ENCODE measurements around the gene PIGU. TPM values are rescaled to one million over a fixed set of nuclear protein-coding genes. Genes with fewer than 3 reads are reported as not detected.

The PIGU gene
- total and polyA plus RNA-seq, 2 of the 13 experiments (the other 11 are each of a cell fraction or from before 2014, with no cell fraction given), result 45.5 to 231 TPM

DNA sequence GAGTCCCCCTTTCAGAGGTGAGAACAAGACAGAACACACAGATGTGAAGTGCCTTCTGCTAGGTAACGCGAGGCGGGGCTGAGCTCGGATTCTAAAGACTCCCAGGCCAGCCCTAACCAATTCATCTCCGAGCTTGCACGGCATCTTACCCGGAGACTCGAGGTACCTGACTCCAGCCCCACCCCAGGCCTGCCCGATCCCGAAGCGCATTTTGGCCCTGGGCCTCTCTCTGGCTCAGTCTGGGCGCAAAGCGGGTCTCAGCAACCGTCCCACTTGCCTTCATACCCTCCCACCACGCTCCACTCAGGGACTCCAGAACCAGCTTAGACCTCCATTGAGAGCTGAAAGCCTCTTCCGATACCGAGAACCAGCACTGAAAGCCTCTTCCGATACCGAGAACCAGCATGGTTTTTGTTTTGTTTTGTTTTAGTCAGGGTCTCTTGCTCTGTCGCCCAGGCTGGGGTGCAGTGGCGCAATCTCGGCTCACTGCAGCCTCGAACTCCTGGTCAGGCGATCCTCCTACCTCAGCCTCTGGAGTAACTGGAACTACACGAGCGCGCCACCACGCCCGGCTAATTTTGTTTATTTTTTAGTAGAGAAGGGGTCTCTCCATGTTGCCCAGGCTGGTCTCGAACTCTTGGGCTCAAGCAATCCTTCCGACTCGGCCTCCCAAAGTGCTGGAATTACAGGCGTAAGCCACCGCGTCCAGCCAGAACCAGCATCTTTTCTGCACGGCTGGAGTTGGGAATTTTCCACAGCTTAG is 161.2 kb downstream of the PIGU start (continued):
- TF ChIP-seq, protein P1, sequence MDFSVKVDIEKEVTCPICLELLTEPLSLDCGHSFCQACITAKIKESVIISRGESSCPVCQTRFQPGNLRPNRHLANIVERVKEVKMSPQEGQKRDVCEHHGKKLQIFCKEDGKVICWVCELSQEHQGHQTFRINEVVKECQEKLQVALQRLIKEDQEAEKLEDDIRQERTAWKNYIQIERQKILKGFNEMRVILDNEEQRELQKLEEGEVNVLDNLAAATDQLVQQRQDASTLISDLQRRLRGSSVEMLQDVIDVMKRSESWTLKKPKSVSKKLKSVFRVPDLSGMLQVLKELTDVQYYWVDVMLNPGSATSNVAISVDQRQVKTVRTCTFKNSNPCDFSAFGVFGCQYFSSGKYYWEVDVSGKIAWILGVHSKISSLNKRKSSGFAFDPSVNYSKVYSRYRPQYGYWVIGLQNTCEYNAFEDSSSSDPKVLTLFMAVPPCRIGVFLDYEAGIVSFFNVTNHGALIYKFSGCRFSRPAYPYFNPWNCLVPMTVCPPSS (IDR thresholded peaks at IDR 0.05), result no peak
- TF ChIP-seq, protein P2, sequence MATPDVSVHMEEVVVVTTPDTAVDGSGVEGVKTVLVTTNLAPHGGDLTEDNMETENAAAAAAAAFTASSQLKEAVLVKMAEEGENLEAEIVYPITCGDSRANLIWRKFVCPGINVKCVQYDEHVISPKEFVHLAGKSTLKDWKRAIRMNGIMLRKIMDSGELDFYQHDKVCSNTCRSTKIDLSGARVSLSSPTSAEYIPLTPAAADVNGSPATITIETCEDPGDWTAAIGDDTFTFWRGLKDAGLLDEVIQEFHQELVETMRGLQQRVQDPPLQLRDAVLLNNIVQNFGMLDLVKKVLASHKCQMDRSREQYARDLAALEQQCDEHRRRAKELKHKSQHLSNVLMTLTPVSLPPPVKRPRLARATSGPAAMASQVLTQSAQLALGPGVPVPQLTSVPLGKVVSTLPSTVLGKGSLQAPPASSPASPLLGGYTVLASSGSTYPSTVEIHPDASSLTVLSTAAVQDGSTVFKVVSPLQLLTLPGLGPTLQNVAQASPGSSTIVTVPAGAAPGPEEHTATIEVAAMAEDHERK (CRISPR knock-in tag; IDR thresholded peaks at IDR 0.05; ENCODE audit: low read depth), result no peak
- TF ChIP-seq JUN (CRISPR knock-in tag; IDR thresholded peaks at IDR 0.05), result peak; percentile 43; the same call in 1 of the 2 replicates
- no peak for TF ChIP-seq ZNF17 (CRISPR knock-in tag; IDR thresholded peaks at IDR 0.05)
- TF ChIP-seq KLF12 (CRISPR knock-in tag; IDR thresholded peaks at IDR 0.05; ENCODE audit: borderline replicate concordance), result no peak
- no peak for TF ChIP-seq ZMYM4 (CRISPR knock-in tag; IDR thresholded peaks at IDR 0.05)
- no peak; the same call in 1 of the 2 replicates for TF ChIP-seq ZFAT (CRISPR knock-in tag; conservative IDR thresholded peaks at IDR 0.05)
- TF ChIP-seq MBNL3 (CRISPR knock-in tag; conservative IDR thresholded peaks at IDR 0.05), result no peak
- TF ChIP-seq TBL1XR1 (IDR thresholded peaks at IDR 0.05; ENCODE audit: borderline replicate concordance, low read length, partially characterized antibody), result peak; percentile 4
- TF ChIP-seq, protein P3, sequence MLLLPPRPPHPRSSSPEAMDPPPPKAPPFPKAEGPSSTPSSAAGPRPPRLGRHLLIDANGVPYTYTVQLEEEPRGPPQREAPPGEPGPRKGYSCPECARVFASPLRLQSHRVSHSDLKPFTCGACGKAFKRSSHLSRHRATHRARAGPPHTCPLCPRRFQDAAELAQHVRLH (CRISPR knock-in tag; IDR thresholded peaks at IDR 0.05; ENCODE audit: borderline replicate concordance, low read depth), result peak; percentile 10; the same call in 1 of the 2 replicates
- TF ChIP-seq RELA (CRISPR knock-in tag; IDR thresholded peaks at IDR 0.05), result no peak; the same call in 1 of the 2 replicates
- TF ChIP-seq ZNF496 (CRISPR knock-in tag; IDR thresholded peaks at IDR 0.05; ENCODE audit: insufficient replicate concordance), result no peak
- TF ChIP-seq, protein P4, sequence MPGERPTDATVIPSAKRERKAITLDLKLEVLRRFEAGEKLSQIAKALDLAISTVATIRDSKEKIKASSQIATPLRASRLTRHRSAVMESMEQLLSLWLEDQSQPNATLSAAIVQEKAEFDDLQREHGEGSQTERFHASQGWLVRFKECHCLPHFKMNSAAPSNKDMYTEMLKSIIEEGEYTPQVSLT (CRISPR knock-in tag; IDR thresholded peaks at IDR 0.05; ENCODE audit: borderline replicate concordance, low read depth), result no peak
- TF ChIP-seq POLR2G (IDR thresholded peaks at IDR 0.05; ENCODE audit: low read depth, low read length), result 0 out of 2 replicates have a peak, but pooled peaks have one; percentile 16
- no peak for TF ChIP-seq ARHGAP35 (CRISPR knock-in tag; IDR thresholded peaks at IDR 0.05; ENCODE audit: borderline replicate concordance)
- peak in 1 of 2 experiments; percentile 32; a peak in 1 of 4 replicates for TF ChIP-seq EP300 (IDR thresholded peaks at IDR 0.05; ENCODE audit: low read depth in 2 of 2, low read length in 2 of 2)
- TF ChIP-seq EP300 (CRISPR knock-in tag; IDR thresholded peaks at IDR 0.05; ENCODE audit: borderline replicate concordance), result no peak; the same call in 1 of the 2 replicates
- TF ChIP-seq MATR3 (CRISPR knock-in tag; IDR thresholded peaks at IDR 0.05), result no peak
- TF ChIP-seq SETDB1 (CRISPR knock-in tag; IDR thresholded peaks at IDR 0.05; ENCODE audit: borderline replicate concordance), result no peak
- TF ChIP-seq ZNF253 (CRISPR knock-in tag; IDR thresholded peaks at IDR 0.05; ENCODE audit: borderline replicate concordance), result no peak
- no peak for TF ChIP-seq FOXA1 (IDR thresholded peaks at IDR 0.05)
- no peak for TF ChIP-seq FOXA1 (CRISPR knock-in tag; IDR thresholded peaks at IDR 0.05)
- TF ChIP-seq HIVEP1 (CRISPR knock-in tag; IDR thresholded peaks at IDR 0.05), result peak; percentile 66; the same call in 1 of the 2 replicates
- no peak for TF ChIP-seq NONO (IDR thresholded peaks at IDR 0.05)
- TF ChIP-seq NONO (CRISPR knock-in tag; conservative IDR thresholded peaks at IDR 0.05), result no peak
- TF ChIP-seq, protein P5, sequence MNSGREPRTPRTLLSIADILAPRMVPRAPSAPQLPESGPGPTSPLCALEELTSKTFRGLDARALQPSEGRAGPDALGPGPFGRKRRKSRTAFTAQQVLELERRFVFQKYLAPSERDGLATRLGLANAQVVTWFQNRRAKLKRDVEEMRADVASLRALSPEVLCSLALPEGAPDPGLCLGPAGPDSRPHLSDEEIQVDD (CRISPR knock-in tag; IDR thresholded peaks at IDR 0.05; ENCODE audit: borderline replicate concordance), result no peak
- TF ChIP-seq NRL (CRISPR knock-in tag; IDR thresholded peaks at IDR 0.05; ENCODE audit: borderline replicate concordance), result peak; percentile 19; the same call in 1 of the 2 replicates
